H1 (cell line): ENCODE results near the gene TAF3. TPM values are rescaled to one million over a fixed set of nuclear protein-coding genes. Genes with fewer than 3 reads are reported as not detected.

ENCODE experiments used
- CTCF ChIA-PET: fragments of 300-600 bp; sonication (Branson Sonifier 250); formaldehyde crosslinking; loops from one replicate; lab custom pipeline; 2021; ENCODE audit not compliant: partially characterized antibody; lab: Charles Lee
- POLR2A ChIA-PET: fragments of 300-600 bp; sonication (Branson Sonifier 250); formaldehyde crosslinking; loops from one replicate; lab custom pipeline; 2021; ENCODE audit warnings: inconsistent platforms; ENCODE audit not compliant: partially characterized antibody; lab: Charles Lee
- DNase-seq, 2 experiments: peaks; one replicate each; pipeline versions ENCODE4 v3.0.0 to v3.0.0-alpha.2; 2010 to 2022; ENCODE audit warnings: low spot score in 2 of 2, low read depth in 1 of 2, mixed read lengths in 1 of 2
- FAIRE-seq: peaks from 2 replicates; lab custom pipeline; 2011; peaks lifted over from hg19 to GRCh38; lab: Jason Lieb, UNC
- H2AFZ ChIP-seq: 2 replicates; pipeline ENCODE4 v1.8.1; 2012; ENCODE audit warnings: low read length, inconsistent platforms
- H2AK5ac ChIP-seq: 2 replicates; pipeline ENCODE4 v1.6.1; 2013; ENCODE audit warnings: low read depth, low read length
- H2BK120ac ChIP-seq: replicated peaks from 2 replicates; pipeline ENCODE3; 2013; ENCODE audit warnings: low read depth, low read length, inconsistent platforms
- H2BK12ac ChIP-seq: 2 replicates; pipeline ENCODE4 v1.6.1; 2013; ENCODE audit warnings: low read depth, low read length
- H2BK15ac ChIP-seq: 2 replicates; pipeline ENCODE4 v1.6.1; 2013; ENCODE audit warnings: low read length
- H2BK20ac ChIP-seq: 2 replicates; pipeline ENCODE4 v1.6.1; 2013; ENCODE audit warnings: low read length
- H2BK5ac ChIP-seq: 2 replicates; pipeline ENCODE4 v1.6.1; 2013; ENCODE audit warnings: low read depth, low read length
- H3K14ac ChIP-seq: 2 replicates; pipeline ENCODE4 v1.6.1; 2013; ENCODE audit warnings: inconsistent platforms; ENCODE audit not compliant: insufficient read length
- H3K18ac ChIP-seq: 2 replicates; pipeline ENCODE4 v1.6.1; 2013; ENCODE audit warnings: low read length; ENCODE audit errors: extremely low read depth
- H3K23ac ChIP-seq: 2 replicates; pipeline ENCODE4 v1.6.1; 2013; ENCODE audit warnings: inconsistent platforms; ENCODE audit not compliant: insufficient read length
- H3K23me2 ChIP-seq: 2 replicates; pipeline ENCODE4 v1.6.1; 2013; ENCODE audit warnings: low read depth, low read length
- H3K27ac ChIP-seq: 2 replicates; pipeline ENCODE4 v1.6.1; 2011; ENCODE audit warnings: low read depth, low read length, inconsistent platforms
- H3K27me3 ChIP-seq, 4 experiments: replicated peaks in 1 of 4; 1 replicate in 1 of 4; 2 replicates in 3 of 4; pipeline versions ENCODE4 v1.6.1 to v1.8.1; 2011 to 2013; ENCODE audit warnings: low read length in 3 of 4, mild to moderate bottlenecking in 3 of 4, inconsistent platforms in 2 of 4, mixed read lengths in 2 of 4, moderate library complexity in 1 of 4; ENCODE audit not compliant: control insufficient read depth in 3 of 4, insufficient read depth in 3 of 4; ENCODE audit errors: extremely low read depth in 1 of 4
- H3K36me3 ChIP-seq, 4 experiments: 2 replicates each; pipeline versions ENCODE4 v1.6.1 to v1.8.1; 2011 to 2013; ENCODE audit warnings: mild to moderate bottlenecking in 4 of 4, low read length in 3 of 4, moderate library complexity in 2 of 4, control low read depth in 1 of 4, inconsistent platforms in 1 of 4; ENCODE audit not compliant: insufficient read depth in 4 of 4, control insufficient read depth in 2 of 4
- H3K4ac ChIP-seq: replicated peaks from 2 replicates; pipeline ENCODE3; 2013; ENCODE audit warnings: low read length, low read depth, mixed read lengths, inconsistent platforms; ENCODE audit not compliant: insufficient read length
- H3K4me1 ChIP-seq, 4 experiments: replicated peaks in 1 of 4; 1 replicate in 1 of 4; 2 replicates in 3 of 4; pipeline versions ENCODE4 v1.6.1 to v1.8.1; 2011 to 2013; ENCODE audit warnings: low read length in 3 of 4, inconsistent platforms in 2 of 4, mixed read lengths in 1 of 4; ENCODE audit not compliant: insufficient read depth in 4 of 4, control insufficient read depth in 3 of 4
- H3K4me2 ChIP-seq, 2 experiments: 2 replicates each; pipeline versions ENCODE4 v1.6.1 to v1.8.1; 2011 to 2013; ENCODE audit warnings: low read depth in 2 of 2, low read length in 2 of 2, control low read depth in 1 of 2, inconsistent platforms in 1 of 2, mild to moderate bottlenecking in 1 of 2; ENCODE audit not compliant: insufficient read depth in 1 of 2
- H3K4me3 ChIP-seq, 4 experiments: fragments of 200-600, 300-600 bp in 1 of 4; sonication (generic), shearing (Covaris generic), sonication (Bioruptor Twin) in 1 of 4; 2 replicates each; pipeline versions ENCODE4 v1.5.1 to v1.8.1; 2011 to 2016; ENCODE audit warnings: low read length in 4 of 4, low read depth in 3 of 4, control low read depth in 2 of 4, inconsistent platforms in 2 of 4, mild to moderate bottlenecking in 2 of 4, mixed read lengths in 1 of 4, moderate library complexity in 1 of 4; ENCODE audit not compliant: insufficient read depth in 2 of 4; ENCODE audit errors: extremely low read depth in 1 of 4
- H3K56ac ChIP-seq: replicated peaks from 2 replicates; pipeline ENCODE3; 2013; ENCODE audit warnings: low read depth, mild to moderate bottlenecking, mixed read lengths, low read length, inconsistent platforms; ENCODE audit not compliant: insufficient read length
- H3K79me1 ChIP-seq: 2 replicates; pipeline ENCODE4 v1.6.1; 2013; ENCODE audit warnings: low read depth, low read length, control low read depth
- H3K79me2 ChIP-seq, 2 experiments: 2 replicates each; pipeline versions ENCODE4 v1.6.1 to v1.8.1; 2012 to 2013; ENCODE audit warnings: low read length in 2 of 2, mild to moderate bottlenecking in 2 of 2, inconsistent platforms in 1 of 2; ENCODE audit not compliant: insufficient read depth in 2 of 2, control insufficient read depth in 1 of 2
- H3K9ac ChIP-seq, 4 experiments: replicated peaks in 1 of 4; 1 replicate in 1 of 4; 2 replicates in 3 of 4; pipeline versions ENCODE4 v1.6.1 to v1.8.1; 2011 to 2013; ENCODE audit warnings: low read depth in 3 of 4, low read length in 3 of 4, control low read depth in 2 of 4, mild to moderate bottlenecking in 2 of 4, moderate library complexity in 2 of 4, inconsistent platforms in 1 of 4; ENCODE audit errors: extremely low read depth in 1 of 4
- H3K9me3 ChIP-seq, 2 experiments: 2 replicates each; pipeline versions ENCODE4 v1.6.1 to v1.8.1; 2012 to 2013; ENCODE audit warnings: mild to moderate bottlenecking in 2 of 2, moderate library complexity in 2 of 2, control low read depth in 1 of 2, inconsistent platforms in 1 of 2, low read depth in 1 of 2, low read length in 1 of 2, mixed read lengths in 1 of 2; ENCODE audit not compliant: insufficient read depth in 2 of 2
- H4K20me1 ChIP-seq, 2 experiments: replicated peaks in 1 of 2; 2 replicates each; pipeline versions ENCODE3 to v1.8.1; 2011 to 2013; ENCODE audit warnings: inconsistent platforms in 2 of 2, low read length in 2 of 2, mild to moderate bottlenecking in 1 of 2; ENCODE audit not compliant: insufficient read depth in 2 of 2, control insufficient read depth in 1 of 2
- H4K5ac ChIP-seq: 2 replicates; pipeline ENCODE4 v1.6.1; 2013; ENCODE audit warnings: low read length, low read depth, mixed read lengths, inconsistent platforms; ENCODE audit not compliant: insufficient read length
- H4K8ac ChIP-seq: 2 replicates; pipeline ENCODE4 v1.8.0; 2013; ENCODE audit warnings: mild to moderate bottlenecking, moderate library complexity, low read length, inconsistent platforms; ENCODE audit not compliant: insufficient read depth; ENCODE audit errors: extremely low read depth
- H4K91ac ChIP-seq: replicated peaks from 2 replicates; pipeline ENCODE3; 2013; ENCODE audit warnings: low read length, mixed read lengths, inconsistent platforms; ENCODE audit not compliant: insufficient read length
- NANOG ChIP-seq: IDR thresholded peaks from 2 replicates; pipeline ENCODE4 v1.6.1; 2011; ENCODE audit warnings: low read length, low read depth, mild to moderate bottlenecking, inconsistent platforms; ENCODE audit not compliant: insufficient read depth, poor library complexity, severe bottlenecking
- TEAD4 ChIP-seq: IDR thresholded peaks from 2 replicates; pipeline ENCODE4 v1.6.1; 2012; ENCODE audit warnings: low read depth, low read length, inconsistent platforms, mixed read lengths
- WGBS, 2 experiments: shearing (Covaris generic) in 1 of 2; methylation state at CpG; one replicate each; pipeline versions ENCODE4 v1.1.6 to v1.1.7; 2013 to 2015; ENCODE audit warnings: low lambda C conversion rate in 2 of 2, mixed read lengths in 2 of 2, inconsistent platforms in 1 of 2, low coverage in 1 of 2, missing lambda C conversion rate in 1 of 2; ENCODE audit not compliant: insufficient replicate concordance in 2 of 2, insufficient coverage in 1 of 2, insufficient read length in 1 of 2; ENCODE audit errors: extremely low coverage in 1 of 2, missing lambda C conversion rate in 1 of 2; 5-methylcytosine and 5-hydroxymethylcytosine counted together
- polyA plus RNA-seq, 7 experiments: library from polyadenylated mRNA; depleted of rRNA in 3 of 7; stranded (reverse) in 5 of 7; unstranded in 2 of 7; fragments of >200 nt in 5 of 7; fragments of 200-250 nt in 2 of 7; gene quantifications; 1 replicate in 5 of 7; 2 replicates in 1 of 7; 4 replicates in 1 of 7; pipeline versions ENCODE4 v1.2.1 to v1.2.3, GENCODE V29; 2011 to 2013; ENCODE audit warnings: missing spikeins in 2 of 7, mixed read lengths in 2 of 7
- total RNA-seq: library from RNA; stranded (reverse); fragmentation: NEBNext Ultra II Directional; extraction: Animal tissue kit (Norgen Biotek cat#: 25700); gene quantifications from 2 replicates; pipeline ENCODE4 v1.2.1, GENCODE V29; 2021

TAF3 gene
- total and polyA plus RNA-seq, 2 of the 8 experiments (the other 6 are each of a cell fraction or from before 2014, with no cell fraction given): 1.5 to 11.2 TPM

DNA sequence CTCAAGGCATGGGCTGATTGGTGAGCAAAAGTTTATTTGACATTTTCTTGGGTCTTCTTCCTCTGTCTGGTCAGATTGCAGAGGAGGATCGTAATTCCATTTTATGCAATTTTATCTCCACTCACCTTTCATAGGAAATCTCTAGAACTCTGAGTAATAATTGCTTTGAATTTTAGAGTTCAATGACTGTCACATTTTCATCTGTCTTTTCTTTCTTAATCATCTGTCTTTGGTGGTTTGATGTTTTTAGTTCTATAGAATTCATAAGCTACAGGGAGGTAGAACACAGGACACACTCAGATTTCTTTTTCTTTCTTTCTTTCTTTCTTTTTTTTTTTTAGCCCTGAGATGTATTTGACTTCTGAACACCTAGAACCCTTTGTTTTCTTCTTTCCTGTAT is 247.8 kb downstream of the TAF3 start:
- peaks cover 9% of the 10 kb centered on the region; the same call in 1 of the 2 replicates for H3K23me2 ChIP-seq
- FAIRE-seq (no peak), DNase-seq (no peak)
- H3K79me1 ChIP-seq: no peaks in the 10 kb centered on the region
- no peaks in the 10 kb centered on the region for H3K9me3 ChIP-seq
- H3K27me3 ChIP-seq: peaks cover 9 to 46% (median 34%) of the 10 kb centered on the region in 4 experiments
- H4K5ac ChIP-seq: no peak overlapping the region
- peaks cover 0 to 2% of the 10 kb centered on the region in 2 experiments for H4K20me1 ChIP-seq
- H2BK20ac ChIP-seq: no peak overlapping the region
- WGBS, 2 experiments: 85% methylated on average over 1 of the region's 1 CpG; no CpG with 5 or more reads in 1 of the 2 experiments
- H2AK5ac ChIP-seq: no peak overlapping the region
- H3K36me3 ChIP-seq: no peaks in the 10 kb centered on the region
- H3K4me2 ChIP-seq: no peak overlapping the region
- no peak overlapping the region for H3K56ac ChIP-seq
- no peak overlapping the region for H3K4ac ChIP-seq
- no peak overlapping the region for H3K9ac ChIP-seq
- H2AFZ ChIP-seq: no peak overlapping the region
- H3K18ac ChIP-seq: no peak overlapping the region
- no peak overlapping the region for H2BK12ac ChIP-seq
- H4K8ac ChIP-seq: no peak overlapping the region
- H3K27ac ChIP-seq: no peak overlapping the region
- H3K4me3 ChIP-seq: no peak overlapping the region
- TF ChIP-seq NANOG (no peak), TEAD4 (no peak)
- no peak overlapping the region for H2BK5ac ChIP-seq
- no peak overlapping the region for H4K91ac ChIP-seq
- H3K79me2 ChIP-seq: no peaks in the 10 kb centered on the region
- H2BK15ac ChIP-seq: no peak overlapping the region
- POLR2A ChIA-PET: no interaction called here
- CTCF ChIA-PET: interaction anchor here (1.0 to 1.1 kb wide), 2 partner anchors 12 to 18 kb away, joined by 3 to 4 read pairs; no protein-coding TSS in a partner anchor
- no peak overlapping the region for H3K23ac ChIP-seq
- H3K14ac ChIP-seq: no peak overlapping the region
- H3K4me1 ChIP-seq: peaks cover 15 to 26% (median 21%) of the 10 kb centered on the region in 4 experiments
- no peak overlapping the region for H2BK120ac ChIP-seq

Other genes with a start within 250 kb of the TAF3 start
- gene ITIH5, start 151.5 kb upstream of the TAF3 start, total RNA-seq: 7.6 and 9.8 TPM in 2 replicates
- gene ITIH5, start 151.5 kb upstream of the TAF3 start, polyA plus RNA-seq (2011; rRNA removed): 5.8 and 6.5 TPM in 2 replicates
- gene ITIH2, start 115.2 kb upstream of the TAF3 start, total RNA-seq: not detected in 2 replicates
- not detected in 2 replicates for gene ITIH2, start 115.2 kb upstream of the TAF3 start, polyA plus RNA-seq (2011; rRNA removed)
- gene KIN, start 30.5 kb upstream of the TAF3 start, total RNA-seq: 16.5 and 18.9 TPM in 2 replicates
- 1.6 and 3.7 TPM in 2 replicates for gene KIN, start 30.5 kb upstream of the TAF3 start, polyA plus RNA-seq (2011; rRNA removed)
- gene ATP5F1C, start 30.3 kb upstream of the TAF3 start, total RNA-seq: 265 and 272 TPM in 2 replicates
- gene ATP5F1C, start 30.3 kb upstream of the TAF3 start, polyA plus RNA-seq (2011; rRNA removed): 105 and 221 TPM in 2 replicates
- 0.43 and 0.80 TPM in 2 replicates for gene GATA3, start 236.2 kb downstream of the TAF3 start, total RNA-seq
- gene GATA3, start 236.2 kb downstream of the TAF3 start, polyA plus RNA-seq (2011; rRNA removed): 0.02 and 0.11 TPM in 2 replicates